Adrenal gland (tissue), 12 donors: ENCODE results near the gene FCHSD2. TPM values are rescaled to one million over a fixed set of nuclear protein-coding genes. Genes with fewer than 3 reads are reported as not detected.

Experiments
- DNase-seq, 7 donors: peaks; one replicate each; pipeline ENCODE4 v3.0.0-alpha.2; 2019 to 2020
- H3K27ac ChIP-seq, 5 donors: fragments of 200-600 bp; sonication (generic) in 4 of 5; 1 replicate in 3 of 5; 2 replicates in 2 of 5; pipeline versions ENCODE4 v1.5.1 to v1.8.0; 2016 to 2020; ENCODE audit warnings: mild to moderate bottlenecking in 1 of 5
- H3K27me3 ChIP-seq: fragments of 200-600 bp; 2 replicates; pipeline ENCODE4 v1.8.0; 2021
- H3K36me3 ChIP-seq, 2 donors: fragments of 200-600 bp; replicated peaks in 1 of 2; 1 replicate in 1 of 2; 2 replicates in 1 of 2; pipeline versions ENCODE4 v1.5.1 to v1.8.0; 2018 to 2022
- H3K4me1 ChIP-seq, 2 donors: fragments of 200-600 bp; replicated peaks in 1 of 2; 1 replicate in 1 of 2; 2 replicates in 1 of 2; pipeline versions ENCODE4 v1.5.1 to v1.8.0; 2018 to 2021
- H3K4me3 ChIP-seq, 4 donors: fragments of 200-600 bp; sonication (generic) in 3 of 4; one replicate each; pipeline ENCODE4 v1.5.1; 2016 to 2018
- H3K9me3 ChIP-seq, 3 donors: fragments of 200-600 bp; sonication (generic) in 1 of 3; replicated peaks in 1 of 3; 1 replicate in 2 of 3; 2 replicates in 1 of 3; pipeline versions ENCODE4 v1.5.1 to v1.8.0; 2016 to 2021
- POLR2A ChIP-seq, 2 donors: fragments of 450-650 bp; IDR thresholded peaks; one replicate each; pipeline ENCODE4 v1.6.1; 2017; ENCODE audit warnings: antibody characterized with exemption in 2 of 2, mild to moderate bottlenecking in 2 of 2, moderate library complexity in 1 of 2
- WGBS, 4 donors: extraction: QIAGEN DNeasy Blood & Tissue Kit in 2 of 4; methylation state at CpG; one replicate each; pipeline versions ENCODE4 v1.1.5 to v1.1.7; 2013 to 2017; 5-methylcytosine and 5-hydroxymethylcytosine counted together
- intact Hi-C, 2 donors: fragments of 100-400 bp; cut with DNase I; formaldehyde crosslinking; loops; one replicate each; pipeline versions ENCODE4 v1.14.1 to v1.15.0; 2022 to 2023
- polyA plus RNA-seq, 3 donors: library from polyadenylated mRNA; stranded (reverse); fragments of 200-250 nt in 2 of 3; fragments of 350-450 nt in 1 of 3; fragmentation: Illumina TruSeq in 1 of 3; extraction: RNeasy Lipid Tissue Mini Kit (QIAGEN cat#74804) in 1 of 3; gene quantifications; one replicate each; pipeline ENCODE4 v1.2.3, GENCODE V29; 2013 to 2014
- total RNA-seq, 9 donors: library from RNA; depleted of rRNA in 4 of 9; stranded (reverse); fragments of >200 nt in 4 of 9; fragments of 120-200 nt in 1 of 9; fragmentation: NEBNext Ultra II Directional in 1 of 9; extraction: Animal tissue kit (Norgen Biotek cat#: 25700) in 1 of 9; gene quantifications; one replicate each; pipeline versions ENCODE4 v1.1.0 to v1.2.4, GENCODE V29; 2013 to 2023
- TF ChIP-seq, protein P1 (sequence below), 6 experiments: fragments of 450-650 bp in 4 of 6; fragments of 200-600 bp in 2 of 6; sonication (generic) in 1 of 6; IDR thresholded peaks; 1 replicate in 5 of 6; 2 replicates in 1 of 6; pipeline versions ENCODE4 v1.5.1 to v1.8.0; 2016 to 2021; ENCODE audit warnings: antibody characterized with exemption in 6 of 6, mild to moderate bottlenecking in 2 of 6, moderate library complexity in 1 of 6
- donor health status: healthy with polysubstance abuse.
- donor health status: Bipolar disorder and iron deficiency.
- donor health status: DM: yes; HTN: yes; CAD: no.
- donor health status: DM: no; HTN: no; CAD: no.
- donor health status: DM: no; HTN: no; CAD: no.
- donor health status: DM: yes; HTN: yes; CAD: no.

Gene FCHSD2
- total and polyA plus RNA-seq, 12 donors: 14.6 to 67.2 (median 32.7) TPM

DNA sequence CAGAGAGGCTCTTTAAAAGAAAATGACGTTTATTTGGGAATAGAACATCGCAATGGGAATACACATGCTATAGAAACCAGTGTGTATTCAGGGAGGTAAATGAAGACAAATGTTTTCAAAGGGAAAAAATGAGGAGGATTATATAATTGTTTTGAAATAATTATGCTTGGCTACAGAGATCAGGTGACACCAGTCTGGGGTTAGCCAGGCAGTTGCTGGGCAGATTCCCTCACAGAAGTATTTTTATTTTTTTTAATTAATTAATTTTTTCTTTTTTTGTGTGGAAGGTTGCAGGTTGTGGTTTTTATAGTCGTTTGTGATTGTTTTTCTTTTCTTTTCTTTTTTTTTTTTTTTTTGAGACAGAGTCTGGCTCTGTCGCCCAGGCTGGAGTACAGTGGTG is 342.7 kb downstream of the FCHSD2 start:
- DNase-seq: peak in 1 of 7 donors; percentile 63
- intact Hi-C loops: no loop called here
- Histone ChIP-seq H3K27ac (no peak overlapping the region), H3K4me1 (peaks cover 2 to 8% of the 10 kb centered on the region in 2 donors), H3K4me3 (no peak overlapping the region), H3K9me3 (no peaks in the 10 kb centered on the region), H3K36me3 (no peaks in the 10 kb centered on the region), H3K27me3 (no peaks in the 10 kb centered on the region)
- WGBS, 4 donors: 58 to 67% (median 64%) methylated on average over 4 of the region's 4 CpGs
- TF ChIP-seq, protein P1, sequence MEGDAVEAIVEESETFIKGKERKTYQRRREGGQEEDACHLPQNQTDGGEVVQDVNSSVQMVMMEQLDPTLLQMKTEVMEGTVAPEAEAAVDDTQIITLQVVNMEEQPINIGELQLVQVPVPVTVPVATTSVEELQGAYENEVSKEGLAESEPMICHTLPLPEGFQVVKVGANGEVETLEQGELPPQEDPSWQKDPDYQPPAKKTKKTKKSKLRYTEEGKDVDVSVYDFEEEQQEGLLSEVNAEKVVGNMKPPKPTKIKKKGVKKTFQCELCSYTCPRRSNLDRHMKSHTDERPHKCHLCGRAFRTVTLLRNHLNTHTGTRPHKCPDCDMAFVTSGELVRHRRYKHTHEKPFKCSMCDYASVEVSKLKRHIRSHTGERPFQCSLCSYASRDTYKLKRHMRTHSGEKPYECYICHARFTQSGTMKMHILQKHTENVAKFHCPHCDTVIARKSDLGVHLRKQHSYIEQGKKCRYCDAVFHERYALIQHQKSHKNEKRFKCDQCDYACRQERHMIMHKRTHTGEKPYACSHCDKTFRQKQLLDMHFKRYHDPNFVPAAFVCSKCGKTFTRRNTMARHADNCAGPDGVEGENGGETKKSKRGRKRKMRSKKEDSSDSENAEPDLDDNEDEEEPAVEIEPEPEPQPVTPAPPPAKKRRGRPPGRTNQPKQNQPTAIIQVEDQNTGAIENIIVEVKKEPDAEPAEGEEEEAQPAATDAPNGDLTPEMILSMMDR (IDR thresholded peaks at IDR 0.05): no peak
- TF ChIP-seq POLR2A (IDR thresholded peaks at IDR 0.05): no peak

DNA sequence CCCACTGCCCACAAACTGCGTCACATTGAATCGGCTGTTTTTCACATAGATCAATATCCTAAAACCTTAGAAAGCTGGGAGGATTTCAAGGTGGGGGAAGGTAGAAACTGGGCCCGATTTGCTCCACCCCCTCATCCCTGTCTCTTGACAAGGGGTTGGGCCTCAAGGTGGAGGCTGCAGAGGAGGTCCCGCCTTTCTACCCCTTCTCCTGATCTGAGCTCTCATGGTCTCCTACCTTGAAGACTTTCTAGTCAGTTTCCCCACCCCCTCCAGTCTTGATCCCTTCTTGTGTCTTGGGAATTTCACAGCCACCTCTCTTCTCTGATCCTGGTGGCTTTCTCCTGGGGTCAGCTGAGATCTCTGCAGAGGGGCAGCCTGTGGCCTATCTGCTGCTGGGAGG is 343.8 kb downstream of the FCHSD2 start:
- H3K27ac ChIP-seq: no peak overlapping the region
- no peak overlapping the region for H3K4me3 ChIP-seq
- H3K9me3 ChIP-seq: no peaks in the 10 kb centered on the region
- no peak for TF ChIP-seq POLR2A (IDR thresholded peaks at IDR 0.05)
- TF ChIP-seq, protein P1 (IDR thresholded peaks at IDR 0.05): no peak
- peaks cover 7 to 14% of the 10 kb centered on the region in 2 donors for H3K4me1 ChIP-seq
- no peaks in the 10 kb centered on the region for H3K27me3 ChIP-seq
- 84 to 90% (median 89%) methylated on average over 4 of the region's 4 CpGs for WGBS, 4 donors
- intact Hi-C loops: no loop called here
- H3K36me3 ChIP-seq: no peaks in the 10 kb centered on the region
- DNase-seq: no peak

DNA sequence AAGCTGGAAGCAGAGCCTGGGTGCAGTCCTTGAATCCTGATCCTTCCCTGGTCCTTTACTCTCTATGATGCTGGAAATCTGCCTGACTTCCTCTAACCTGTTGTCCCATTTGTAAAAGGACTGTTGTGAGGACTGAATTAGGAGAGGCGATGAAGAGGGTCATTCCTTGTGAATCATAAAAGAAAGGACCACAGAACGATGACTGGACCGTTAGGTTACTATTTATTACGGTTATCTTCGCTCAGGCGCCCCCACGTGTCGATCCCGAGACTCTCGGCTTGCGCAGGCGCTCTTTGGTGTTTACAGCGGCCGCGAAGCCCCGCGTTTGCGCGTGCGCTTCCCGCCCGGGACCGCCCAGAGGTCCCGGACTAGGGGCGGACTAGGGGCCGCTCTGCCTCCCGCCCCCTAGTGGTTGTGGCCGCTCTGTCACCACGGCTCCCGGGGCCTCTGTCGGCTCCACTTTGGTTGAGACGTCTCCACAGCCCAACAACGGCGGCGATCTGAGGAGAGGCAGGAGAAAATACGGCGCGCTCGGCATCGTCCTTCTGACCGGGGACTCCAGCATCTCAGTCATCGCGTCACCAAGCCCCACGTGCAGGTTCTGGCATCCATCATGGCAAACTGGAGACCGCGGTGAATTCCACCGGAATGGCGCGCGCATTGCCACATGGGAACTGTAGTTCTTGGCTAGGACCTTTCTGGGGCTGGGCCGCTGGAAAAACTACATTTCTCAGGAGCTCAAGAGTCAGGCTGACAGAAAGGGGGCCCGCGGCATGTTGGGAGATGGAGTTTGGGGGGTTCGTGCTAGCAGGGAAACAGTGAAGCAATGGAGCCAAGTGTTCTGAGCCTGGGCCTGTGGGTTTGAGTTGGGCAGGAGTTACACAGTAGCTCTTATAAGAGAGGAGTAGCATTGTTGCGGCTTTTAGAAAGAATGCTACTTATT is 348.4 kb downstream of the FCHSD2 start, which contains the start of gene STARD10:
STARD10 (minus strand) TSS at position 623 of the 943 bp plus-strand sequence. CDS start 12,866 bp downstream, outside the sequence.
- intact Hi-C loops: no loop called here
- WGBS, 4 donors: 2% methylated on average over 39 to 55 of the region's 55 CpGs

DNA sequence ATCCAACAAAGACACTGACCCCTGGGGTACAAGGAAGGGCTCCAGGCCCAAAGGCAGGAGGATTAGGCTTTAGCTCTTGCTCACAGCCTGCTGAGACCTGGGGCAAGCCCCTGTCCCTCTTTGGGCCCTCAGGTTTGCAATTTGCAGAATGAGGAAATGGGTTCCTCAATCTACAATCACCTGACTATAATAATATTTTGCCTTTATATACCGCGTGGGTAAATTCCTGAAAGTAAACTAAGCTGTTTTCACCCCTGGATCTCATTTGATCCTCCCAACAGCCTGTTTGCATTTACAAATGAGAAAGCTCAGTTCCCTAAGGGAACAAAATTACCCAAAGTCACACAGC is 349.1 kb downstream of the FCHSD2 start:
- DNase-seq: no peak
- 73 to 79% (median 75%) methylated on average over 2 of the region's 2 CpGs for WGBS, 4 donors
- Histone ChIP-seq H3K27me3 (no peaks in the 10 kb centered on the region), H3K4me1 (peaks cover 13 to 16% of the 10 kb centered on the region in 2 donors), H3K9me3 (no peaks in the 10 kb centered on the region), H3K27ac (peak overlapping the region; percentile 59 to 91 (median 81)), H3K36me3 (no peaks in the 10 kb centered on the region), H3K4me3 (peak overlapping the region in 1 of 4 donors; percentile 49)
- intact Hi-C loops: no loop called here
- TF ChIP-seq, protein P1 (IDR thresholded peaks at IDR 0.05): no peak
- no peak for TF ChIP-seq POLR2A (IDR thresholded peaks at IDR 0.05)

More for the DNA sequence above, 348.4 kb downstream of the FCHSD2 start, which contains the start of gene STARD10:
- TF ChIP-seq POLR2A (IDR thresholded peaks at IDR 0.05): peak; percentile 16 to 70
- TF ChIP-seq, protein P1 (IDR thresholded peaks at IDR 0.05): peak; percentile 94 to 100 (median 98)
- peak within 1 kb of the TSS; percentile 68 to 91 (median 81) for H3K27ac ChIP-seq
- DNase-seq: peak; percentile 94 to 98 (median 97)
- H3K36me3 ChIP-seq: no peaks in the 10 kb centered on the region
- H3K4me1 ChIP-seq: peaks cover 13 to 16% of the 10 kb centered on the region in 2 donors
- no peaks in the 10 kb centered on the region for H3K9me3 ChIP-seq
- peak within 1 kb of the TSS in 2 of 4 donors; percentile 44 to 49 for H3K4me3 ChIP-seq
- no peaks in the 10 kb centered on the region for H3K27me3 ChIP-seq
